HepG2 (cell line): Measurements from ENCODE around the gene PDXDC1. TPM values are rescaled to one million over a fixed set of nuclear protein-coding genes. Genes with fewer than 3 reads are reported as not detected.
"Not testable (repeated sequence)": the region's sequence is repeated elsewhere in the genome, so short reads cannot be mapped to it uniquely, and the experiment has no call there.

Experiments used
- ATAC-seq: fragments of 200-7000 bp; cut with Tn5 transposase; 3 replicates; pipeline ENCODE4 v1.9.1; 2020; ENCODE audit warnings: mild to moderate bottlenecking, moderate library complexity
- BruUV-seq: library from RNA; stranded (reverse); fragments of 400-500 nt; replicated peaks from 2 replicates; lab custom pipeline; 2021; lab: Mats Ljungman, UMichigan
- CTCF ChIA-PET: fragments of 300-600 bp; formaldehyde crosslinking; extraction: SDS; loops from one replicate; lab custom pipeline; 2021; ENCODE audit warnings: low total read pairs, inconsistent platforms, low intra/inter-chr PET ratio; lab: Yijun Ruan, JAX
- POLR2A ChIA-PET: fragments of 350-600 bp; sonication (Branson Sonifier 250); formaldehyde crosslinking; loops from one replicate; lab custom pipeline; 2020; ENCODE audit warnings: antibody characterized with exemption, inconsistent platforms; lab: Yijun Ruan, JAX
- DNase-seq: peaks from one replicate; pipeline ENCODE4 v3.0.0-alpha.2; 2015; ENCODE audit warnings: low spot score
- FAIRE-seq: peaks from 3 replicates; lab custom pipeline; 2011; peaks lifted over from hg19 to GRCh38; lab: Jason Lieb, UNC
- H2AFZ ChIP-seq: one replicate; pipeline ENCODE4 v1.6.1; 2011; ENCODE audit warnings: low read length, inconsistent platforms
- H3K27ac ChIP-seq: fragments of 300-600 bp; 3 replicates; pipeline ENCODE4 v1.8.0; 2011; ENCODE audit warnings: mixed run types, mild to moderate bottlenecking, mixed read lengths, low read length, inconsistent platforms; ENCODE audit not compliant: insufficient read depth; ENCODE audit errors: extremely low read length
- H3K27me3 ChIP-seq, 2 experiments: fragments of 200-600 bp in 1 of 2; 2 replicates in 1 of 2; 3 replicates in 1 of 2; pipeline versions ENCODE4 v1.6.0 to v1.8.0; 2011; ENCODE audit warnings: low read length in 2 of 2, mild to moderate bottlenecking in 2 of 2, moderate library complexity in 2 of 2, inconsistent platforms in 1 of 2; ENCODE audit not compliant: insufficient read depth in 2 of 2, control insufficient read depth in 1 of 2
- H3K36me3 ChIP-seq, 2 experiments: fragments of 200-600 bp in 1 of 2; replicated peaks in 1 of 2; 2 replicates in 1 of 2; 3 replicates in 1 of 2; pipeline versions ENCODE4 v1.5.1 to v1.8.0; 2011; ENCODE audit warnings: low read length in 2 of 2, inconsistent platforms in 1 of 2; ENCODE audit not compliant: insufficient read depth in 2 of 2, control insufficient read depth in 1 of 2
- H3K4me1 ChIP-seq: 2 replicates; pipeline ENCODE4 v1.5.1; 2012; ENCODE audit warnings: low read length, inconsistent platforms; ENCODE audit not compliant: insufficient read depth
- H3K4me2 ChIP-seq: 2 replicates; pipeline ENCODE4 v1.6.0; 2011; ENCODE audit warnings: low read depth, low read length, inconsistent platforms
- H3K4me3 ChIP-seq, 3 experiments: fragments of 200-600 bp in 1 of 3; sonication (generic), shearing (Covaris generic) in 1 of 3; replicated peaks in 1 of 3; 2 replicates each; pipeline ENCODE4 v1.5.1; 2011 to 2016; ENCODE audit warnings: low read length in 3 of 3, inconsistent platforms in 2 of 3, low read depth in 2 of 3, mild to moderate bottlenecking in 2 of 3, control low read depth in 1 of 3, mixed read lengths in 1 of 3; ENCODE audit not compliant: insufficient read depth in 1 of 3
- H3K79me2 ChIP-seq: one replicate; pipeline ENCODE4 v1.6.1; 2011; ENCODE audit warnings: low read length, inconsistent platforms; ENCODE audit not compliant: insufficient read depth
- H3K9ac ChIP-seq: 2 replicates; pipeline ENCODE4 v1.6.0; 2011; ENCODE audit warnings: mild to moderate bottlenecking, low read depth, low read length, inconsistent platforms; ENCODE audit not compliant: insufficient read depth
- H3K9me3 ChIP-seq: 2 replicates; pipeline ENCODE4 v1.5.1; 2012; ENCODE audit warnings: mild to moderate bottlenecking, low read length
- H4K20me1 ChIP-seq: 2 replicates; pipeline ENCODE4 v1.6.0; 2011; ENCODE audit warnings: inconsistent platforms, mild to moderate bottlenecking, low read length, moderate library complexity; ENCODE audit not compliant: insufficient read depth
- POLR2A ChIP-seq, 2 experiments: IDR thresholded peaks; 2 replicates each; pipeline ENCODE4 v1.6.1; 2011; ENCODE audit warnings: low read depth in 2 of 2, low read length in 2 of 2, mild to moderate bottlenecking in 1 of 2, moderate library complexity in 1 of 2; ENCODE audit not compliant: insufficient read depth in 1 of 2
- ZNF143 ChIP-seq: sonication (generic); formaldehyde crosslinking; IDR thresholded peaks from 2 replicates; pipeline ENCODE4 v1.4.0; 2020; ENCODE audit warnings: missing genetic modification reagents
- ZNF768 ChIP-seq: sonication (generic); formaldehyde crosslinking; IDR thresholded peaks from 2 replicates; pipeline ENCODE4 v1.4.0; 2020; ENCODE audit warnings: missing genetic modification reagents
- WGBS: methylation state at CpG from one replicate; pipeline ENCODE4 v1.1.6; 2017; ENCODE audit warnings: low lambda C conversion rate; 5-methylcytosine and 5-hydroxymethylcytosine counted together
- in situ Hi-C: cut with HindIII; loops from 2 replicates; pipeline ENCODE4 v1.10.0; 2017; ENCODE audit warnings: low pct_unique_long_range_greater_than_20kb; ENCODE audit not compliant: extremely low pct_ligation_motif_present
- intact Hi-C: fragments of 100-400 bp; cut with micrococcal nuclease; formaldehyde crosslinking; loops from one replicate; pipeline ENCODE4 v1.10.0; 2022; ENCODE audit not compliant: unreplicated experiment
- polyA plus RNA-seq, 8 experiments: library from polyadenylated mRNA; depleted of rRNA in 3 of 8; stranded (reverse) in 7 of 8; unstranded in 1 of 8; fragments of >200 nt; fragmentation: Illumina TruSeq in 4 of 8; extraction: Trizol in 4 of 8; gene quantifications; 2 replicates each; pipeline versions ENCODE4 v1.2.1 to v1.2.3, GENCODE V29; 2011 to 2016; ENCODE audit warnings: low read depth in 4 of 8, missing spikeins in 1 of 8, mixed read lengths in 1 of 8; ENCODE audit not compliant: insufficient read depth in 1 of 8
- total RNA-seq, 5 experiments: library from RNA; depleted of rRNA; stranded (reverse); fragments of >200 nt; fragmentation: Illumina TruSeq; extraction: Trizol; gene quantifications; 2 replicates each; pipeline ENCODE4 v1.2.3, GENCODE V29; 2016; ENCODE audit warnings: low read depth in 1 of 5

PDXDC1 gene
- total and polyA plus RNA-seq, 2 of the 13 experiments (the other 11 are each of a cell fraction or from before 2014, with no cell fraction given) = 133 to 169 TPM

DNA sequence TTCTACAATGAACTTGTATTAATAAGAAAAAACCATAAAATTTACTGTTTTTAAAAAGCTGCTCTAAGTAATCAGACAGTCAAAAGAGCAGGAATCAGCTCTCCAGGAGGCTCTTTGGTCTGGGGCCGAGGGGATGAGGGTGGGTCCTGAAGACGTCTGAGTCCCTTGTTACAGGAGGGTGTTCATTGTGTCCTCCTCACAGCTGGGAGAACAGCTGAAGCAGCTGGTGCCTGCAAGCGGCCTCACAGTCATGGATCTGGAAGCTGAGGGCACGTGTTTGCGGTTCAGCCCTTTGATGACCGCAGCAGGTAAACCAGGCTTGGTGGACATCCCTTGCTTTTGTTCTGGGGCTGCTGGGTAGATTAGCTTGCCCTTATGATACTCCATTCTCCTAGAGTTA, 54.9 kb downstream of the PDXDC1 start:
- H3K9ac ChIP-seq, H2AFZ ChIP-seq, H3K4me1 ChIP-seq, CTCF ChIA-PET, H3K79me2 ChIP-seq, DNase-seq, H3K27ac ChIP-seq, BruUV-seq, H3K27me3 ChIP-seq, FAIRE-seq, intact Hi-C loops, ATAC-seq, H3K4me2 ChIP-seq, H4K20me1 ChIP-seq, H3K4me3 ChIP-seq, in situ Hi-C loops, H3K9me3 ChIP-seq, POLR2A ChIA-PET: not testable (repeated sequence)
- WGBS = 99% methylated on average over 4 of the region's 6 CpGs
- H3K36me3 ChIP-seq = peaks cover 45 to 80% of the 10 kb centered on the region in 2 experiments

DNA sequence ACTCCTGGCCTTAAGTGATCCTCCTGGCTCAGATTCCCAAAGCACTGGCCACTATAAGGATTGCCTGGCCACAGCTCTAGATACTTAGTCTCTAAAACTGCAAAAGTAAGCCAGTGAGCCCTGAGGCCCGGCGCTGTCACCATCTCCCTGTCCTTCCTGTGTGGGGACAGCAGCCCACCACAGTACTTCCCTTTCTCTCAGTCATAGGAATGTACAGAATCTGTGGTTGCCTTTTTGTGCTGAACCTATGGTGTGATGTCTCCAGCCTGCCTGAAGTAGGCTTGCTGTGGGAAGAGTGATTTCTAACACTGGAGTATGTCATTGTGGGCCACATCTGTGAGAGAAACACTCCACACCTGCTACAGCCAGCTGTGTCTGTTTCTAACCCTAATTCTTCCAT, 56.4 kb downstream of the PDXDC1 start:
- WGBS = 97% methylated on average over 2 of the region's 2 CpGs
- intact Hi-C loops = no loop called here
- no peak overlapping the region for H2AFZ ChIP-seq
- H3K9me3 ChIP-seq = no peaks in the 10 kb centered on the region
- ATAC-seq = no peak
- no peaks in the 10 kb centered on the region for H3K4me1 ChIP-seq
- CTCF ChIA-PET = no interaction called here
- H3K27ac ChIP-seq = no peak overlapping the region
- 0 out of 4 replicates have a peak, but pooled peaks of 1 of the 2 experiments have one; percentile 28 for TF ChIP-seq POLR2A (IDR thresholded peaks at IDR 0.05; ENCODE audit: insufficient read depth in 1 of 2, low read depth in 2 of 2, low read length in 2 of 2)
- no peak for TF ChIP-seq ZNF768 (CRISPR knock-in tag)
- TF ChIP-seq ZNF143 (CRISPR knock-in tag) = 0 out of 2 replicates have a peak, but pooled peaks have one; percentile 16
- TF ChIP-seq, all 625 proteins: peak for 2
- H3K27me3 ChIP-seq = no peaks in the 10 kb centered on the region
- no peak overlapping the region for H3K4me3 ChIP-seq
- no TSS peak for BruUV-seq
- H3K79me2 ChIP-seq = no peaks in the 10 kb centered on the region
- H4K20me1 ChIP-seq = no peaks in the 10 kb centered on the region
- FAIRE-seq = no peak
- POLR2A ChIA-PET = no interaction called here
- in situ Hi-C loops = no loop called here
- DNase-seq = no peak
- no peak overlapping the region for H3K4me2 ChIP-seq
- peaks cover 56 to 85% of the 10 kb centered on the region in 2 experiments for H3K36me3 ChIP-seq
- H3K9ac ChIP-seq = no peak overlapping the region
